Measurements from ENCODE around the gene C4orf17.

C4orf17 gene

GRCh38 chr4:99564921-99565320, 54.1 kb downstream of the C4orf17 start:
- Histone ChIP-seq H3K36me3 (ENCODE audit: low read length) (no peaks in the 10 kb centered on the region), H3K9me2 (replicated peaks; ENCODE audit: insufficient read depth, low read length) (no peaks in the 10 kb centered on the region), H2AFZ (ENCODE audit: low read depth, low read length, severe bottlenecking) (peak overlapping the region; percentile 59), H3K79me2 (ENCODE audit: insufficient read depth, low read length) (no peaks in the 10 kb centered on the region), H3K27ac (ENCODE audit: low read depth, low read length) (no peak overlapping the region), H4K20me1 (ENCODE audit: low read depth, low read length) (no peaks in the 10 kb centered on the region), H3K9me3 (ENCODE audit: insufficient read depth, low read length) (no peaks in the 10 kb centered on the region), H3K4me3 (ENCODE audit: insufficient read depth, low read length, poor library complexity, severe bottlenecking) (no peak overlapping the region), H3K4me2 (ENCODE audit: low read depth, low read length, poor library complexity, severe bottlenecking) (peak overlapping the region; percentile 91), H3F3A (ENCODE audit: insufficient read depth) (no peaks in the 10 kb centered on the region; the same call in 1 of the 2 replicates), H3K9ac (ENCODE audit: low read length) (no peak overlapping the region), H3K27me3 (ENCODE audit: low read length) (no peaks in the 10 kb centered on the region)
- TF ChIP-seq, protein P1, sequence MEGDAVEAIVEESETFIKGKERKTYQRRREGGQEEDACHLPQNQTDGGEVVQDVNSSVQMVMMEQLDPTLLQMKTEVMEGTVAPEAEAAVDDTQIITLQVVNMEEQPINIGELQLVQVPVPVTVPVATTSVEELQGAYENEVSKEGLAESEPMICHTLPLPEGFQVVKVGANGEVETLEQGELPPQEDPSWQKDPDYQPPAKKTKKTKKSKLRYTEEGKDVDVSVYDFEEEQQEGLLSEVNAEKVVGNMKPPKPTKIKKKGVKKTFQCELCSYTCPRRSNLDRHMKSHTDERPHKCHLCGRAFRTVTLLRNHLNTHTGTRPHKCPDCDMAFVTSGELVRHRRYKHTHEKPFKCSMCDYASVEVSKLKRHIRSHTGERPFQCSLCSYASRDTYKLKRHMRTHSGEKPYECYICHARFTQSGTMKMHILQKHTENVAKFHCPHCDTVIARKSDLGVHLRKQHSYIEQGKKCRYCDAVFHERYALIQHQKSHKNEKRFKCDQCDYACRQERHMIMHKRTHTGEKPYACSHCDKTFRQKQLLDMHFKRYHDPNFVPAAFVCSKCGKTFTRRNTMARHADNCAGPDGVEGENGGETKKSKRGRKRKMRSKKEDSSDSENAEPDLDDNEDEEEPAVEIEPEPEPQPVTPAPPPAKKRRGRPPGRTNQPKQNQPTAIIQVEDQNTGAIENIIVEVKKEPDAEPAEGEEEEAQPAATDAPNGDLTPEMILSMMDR (IDR thresholded peaks at IDR 0.05; ENCODE audit: insufficient read depth, low read length, poor library complexity, severe bottlenecking) = no peak
- no peak for TF ChIP-seq EZH2phosphoT487 (conservative IDR thresholded peaks at IDR 0.05; ENCODE audit: low read length)

- H3K27me3 ChIP-seq (ENCODE audit: low read length) = no peaks in the 10 kb centered on the region
- no peak overlapping the region for H2AFZ ChIP-seq (ENCODE audit: low read depth, low read length, severe bottlenecking)
- no peaks in the 10 kb centered on the region for H3K9me2 ChIP-seq (replicated peaks; ENCODE audit: insufficient read depth, low read length)
- H3K4me3 ChIP-seq (ENCODE audit: insufficient read depth, low read length, poor library complexity, severe bottlenecking) = no peak overlapping the region
- H3K27ac ChIP-seq (ENCODE audit: low read depth, low read length) = no peak overlapping the region
- H3K9ac ChIP-seq (ENCODE audit: low read length) = no peak overlapping the region
- no peaks in the 10 kb centered on the region for H3F3A ChIP-seq (ENCODE audit: insufficient read depth)
- H3K79me2 ChIP-seq (ENCODE audit: insufficient read depth, low read length) = no peaks in the 10 kb centered on the region
- TF ChIP-seq, protein P1 (IDR thresholded peaks at IDR 0.05; ENCODE audit: insufficient read depth, low read length, poor library complexity, severe bottlenecking) = no peak
- no peak for TF ChIP-seq EZH2phosphoT487 (conservative IDR thresholded peaks at IDR 0.05; ENCODE audit: low read length)
- no peaks in the 10 kb centered on the region for H4K20me1 ChIP-seq (ENCODE audit: low read depth, low read length)
- no peak overlapping the region for H3K4me2 ChIP-seq (ENCODE audit: low read depth, low read length, poor library complexity, severe bottlenecking)
- H3K36me3 ChIP-seq (ENCODE audit: low read length) = no peaks in the 10 kb centered on the region
- no peaks in the 10 kb centered on the region for H3K9me3 ChIP-seq (ENCODE audit: insufficient read depth, low read length)
Measured at GRCh38 chr4:99571883-99572282, 61.1 kb downstream of the C4orf17 start.

GRCh38 chr4:99572527-99573240, 61.9 kb downstream of the C4orf17 start:
- H3K9me3 ChIP-seq (ENCODE audit: insufficient read depth, low read length) = no peaks in the 10 kb centered on the region
- TF ChIP-seq, protein P1 (IDR thresholded peaks at IDR 0.05; ENCODE audit: insufficient read depth, low read length, poor library complexity, severe bottlenecking) = no peak
- TF ChIP-seq EZH2phosphoT487 (conservative IDR thresholded peaks at IDR 0.05; ENCODE audit: low read length) = no peak
- no peaks in the 10 kb centered on the region for H3K36me3 ChIP-seq (ENCODE audit: low read length)
- no peaks in the 10 kb centered on the region for H3F3A ChIP-seq (ENCODE audit: insufficient read depth)
- H3K9me2 ChIP-seq (replicated peaks; ENCODE audit: insufficient read depth, low read length) = no peaks in the 10 kb centered on the region
- H3K4me2 ChIP-seq (ENCODE audit: low read depth, low read length, poor library complexity, severe bottlenecking) = no peak overlapping the region
- no peak overlapping the region for H3K9ac ChIP-seq (ENCODE audit: low read length)
- H3K27me3 ChIP-seq (ENCODE audit: low read length) = no peaks in the 10 kb centered on the region
- H2AFZ ChIP-seq (ENCODE audit: low read depth, low read length, severe bottlenecking) = no peak overlapping the region
- H3K79me2 ChIP-seq (ENCODE audit: insufficient read depth, low read length) = no peaks in the 10 kb centered on the region
- H3K4me3 ChIP-seq (ENCODE audit: insufficient read depth, low read length, poor library complexity, severe bottlenecking) = no peak overlapping the region
- H3K27ac ChIP-seq (ENCODE audit: low read depth, low read length) = no peak overlapping the region
- no peaks in the 10 kb centered on the region for H4K20me1 ChIP-seq (ENCODE audit: low read depth, low read length)
